Heart right ventricle (tissue), 16 donors: ENCODE measurements around the gene CCDC73. TPM values are rescaled to one million over a fixed set of nuclear protein-coding genes. Genes with fewer than 3 reads are reported as not detected.

ENCODE experiments used
- ATAC-seq, 8 donors: fragments of 200-7000 bp; cut with Tn5 transposase; one replicate each; pipeline ENCODE4 v1.9.1; 2020; ENCODE audit warnings: mild to moderate bottlenecking in 8 of 8, moderate library complexity in 8 of 8, moderate number of reproducible peaks in 1 of 8
- DNase-seq, 2 donors: peaks; one replicate each; pipeline ENCODE4 v3.0.0-alpha.2; 2020
- H3K27ac ChIP-seq, 10 donors: fragments of 200-600 bp; sonication (generic) in 2 of 10; one replicate each; pipeline versions ENCODE4 v1.5.0 to v1.8.0; 2020 to 2022; ENCODE audit warnings: mild to moderate bottlenecking in 3 of 10
- H3K27me3 ChIP-seq, 7 donors: fragments of 200-600 bp; one replicate each; pipeline ENCODE4 v1.8.0; 2021 to 2022; ENCODE audit warnings: mild to moderate bottlenecking in 2 of 7
- H3K36me3 ChIP-seq, 9 donors: fragments of 200-600 bp; sonication (generic) in 1 of 9; one replicate each; pipeline versions ENCODE4 v1.5.0 to v1.8.0; 2020 to 2022; ENCODE audit warnings: mild to moderate bottlenecking in 2 of 9
- H3K4me1 ChIP-seq, 9 donors: fragments of 200-600 bp; sonication (generic) in 1 of 9; one replicate each; pipeline versions ENCODE4 v1.5.0 to v1.8.0; 2020 to 2022; ENCODE audit warnings: mild to moderate bottlenecking in 4 of 9
- H3K4me3 ChIP-seq, 10 donors: fragments of 200-600 bp; sonication (generic) in 2 of 10; one replicate each; pipeline versions ENCODE4 v1.5.0 to v1.8.0; 2020 to 2022; ENCODE audit warnings: mild to moderate bottlenecking in 7 of 10, moderate library complexity in 2 of 10
- H3K9me3 ChIP-seq, 11 donors: fragments of 200-600 bp in 10 of 11; sonication (generic) in 2 of 11; one replicate each; pipeline versions ENCODE4 v1.5.0 to v1.8.0; 2013 to 2022; ENCODE audit warnings: mild to moderate bottlenecking in 2 of 11, control low read depth in 1 of 11, moderate library complexity in 1 of 11
- CTCF ChIP-seq, 9 donors: fragments of 200-600 bp; sonication (generic) in 2 of 9; IDR thresholded peaks; one replicate each; pipeline versions ENCODE4 v1.5.0 to v1.8.0; 2021 to 2022; ENCODE audit warnings: antibody characterized with exemption in 9 of 9, mild to moderate bottlenecking in 5 of 9, moderate library complexity in 1 of 9
- WGBS, 2 donors: extraction: QIAGEN DNeasy Blood & Tissue Kit; methylation state at CpG; one replicate each; pipeline ENCODE4 v1.1.7; 2013; ENCODE audit warnings: inconsistent platforms in 1 of 2; 5-methylcytosine and 5-hydroxymethylcytosine counted together
- intact Hi-C, 10 donors: fragments of 100-400 bp; cut with DNase I; formaldehyde crosslinking; loops; one replicate each; pipeline versions ENCODE4 v1.11.1 to v1.14.2; 2022
- polyA plus RNA-seq, 2 donors: library from polyadenylated mRNA; stranded (reverse); fragments of 200-250 nt; gene quantifications; one replicate each; pipeline ENCODE4 v1.2.3, GENCODE V29; 2013
- total RNA-seq, 10 donors: library from RNA; stranded (reverse); fragmentation: NEBNext Ultra II Directional in 3 of 10; extraction: Animal tissue kit (Norgen Biotek cat#: 25700) in 3 of 10; gene quantifications; one replicate each; pipeline versions ENCODE4 v1.2.1 to v1.2.4, GENCODE V29; 2021 to 2023
- donor health status: Arrhythmogenic right ventricular cardiomyopathy.
- donor health status: ischemic (EF 13 %, LVEDD 7.1; RV severe dilation, severe dysfunction).
- donor health status: healthy with polysubstance abuse.
- donor health status: DM: no; HTN: yes; CAD: no.
- donor health status: DM: no; HTN: no; CAD: no.
- donor health status: ischemic (EF 25% LVEDD 6.9; RV normal size, moderate dysfunction).
- donor health status: ischemic (EF 25% LVEDD 5.7; RV mildly dilated, moderate dysfunction).
- donor health status: healthy.
- donor health status: DM: yes; HTN: yes; CAD: no.
- donor health status: Ischemic cardiomyopathy.
- donor health status: ischemic (EF 35%, LVEDD 5.7; RV mildly dilated, moderate dysfunction).
- donor health status: nonischemic (EF 11% LVEDD 7.7; RV severe dilation, severe dysfunction).
- donor health status: DM: yes; HTN: yes; CAD: no.
- donor health status: PGD.
- donor health status: ischemic (EF 29% LVEDD 5.4; RV normal size, mild dysfunction).
- donor health status: nonischemic (EF 23%, LVEDD 6.1; RV moderate dilation, normal function).

CCDC73 gene
- total and polyA plus RNA-seq, 12 donors: 0.01 TPM; not detected in 11

DNA sequence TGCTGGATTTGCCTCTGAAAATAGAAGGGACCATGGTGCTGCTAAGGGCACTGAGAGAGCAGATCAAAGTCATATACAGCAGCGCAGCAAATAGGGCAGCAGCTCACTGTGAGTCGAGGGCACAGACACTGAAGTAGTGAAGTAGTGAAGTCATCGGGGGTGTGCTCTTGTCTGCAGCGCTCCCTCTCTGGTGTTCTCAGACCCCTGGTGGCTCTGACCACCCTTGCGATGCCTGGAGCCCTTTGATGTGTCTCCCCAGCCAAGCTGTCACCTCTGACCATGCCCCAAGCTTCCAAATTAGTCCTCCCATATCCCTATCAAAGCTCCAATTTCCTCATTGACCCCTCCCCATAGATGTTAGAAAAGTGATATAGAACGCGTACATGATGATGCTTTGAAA, 238.6 kb downstream of the CCDC73 start:
- no peak overlapping the region for H3K27ac ChIP-seq
- H3K27me3 ChIP-seq: no peaks in the 10 kb centered on the region
- WGBS, 2 donors: 88 to 90% methylated on average over 7 of the region's 7 CpGs
- no peak for ATAC-seq
- no peaks in the 10 kb centered on the region for H3K9me3 ChIP-seq
- no peak for TF ChIP-seq CTCF (IDR thresholded peaks at IDR 0.05)
- intact Hi-C loops: no loop called here
- DNase-seq: no peak
- H3K4me3 ChIP-seq: no peak overlapping the region
- no peaks in the 10 kb centered on the region for H3K4me1 ChIP-seq
- no peaks in the 10 kb centered on the region for H3K36me3 ChIP-seq

- H3K9me3 ChIP-seq: no peaks in the 10 kb centered on the region
- H3K4me1 ChIP-seq: no peaks in the 10 kb centered on the region
- H3K4me3 ChIP-seq: no peak overlapping the region
- no peak for TF ChIP-seq CTCF (IDR thresholded peaks at IDR 0.05)
- H3K36me3 ChIP-seq: no peaks in the 10 kb centered on the region
- no peak for DNase-seq
- peak in 1 of 8 donors; percentile 66 for ATAC-seq
- 20 to 27% methylated on average over 4 of the region's 4 CpGs for WGBS, 2 donors
- H3K27me3 ChIP-seq: no peaks in the 10 kb centered on the region
- intact Hi-C loops: no loop called here
- H3K27ac ChIP-seq: no peak overlapping the region
These were observed 239.4 kb downstream of the CCDC73 start for GRCh38 chr11:32555091-32555490.

Other genes starting within 250 kb of the CCDC73 start
- gene EIF3M, start 210.8 kb downstream of the CCDC73 start, total RNA-seq: 100 to 1,000 TPM; 128 to 250 (median 162) TPM
- gene EIF3M, start 210.8 kb downstream of the CCDC73 start, polyA plus RNA-seq: 100 to 1,000 TPM; 221 to 303 TPM
- gene PRRG4, start 35.3 kb upstream of the CCDC73 start, total RNA-seq: 1 to 10 TPM in 1 of 10 donors, under 1 TPM in 8, not detected in 1; 0.08 to 1.3 (median 0.32) TPM
- under 1 TPM; 0.14 to 0.80 TPM for gene PRRG4, start 35.3 kb upstream of the CCDC73 start, polyA plus RNA-seq
- gene QSER1, start 98.1 kb upstream of the CCDC73 start, total RNA-seq: 10 to 100 TPM; 14.2 to 23.8 (median 20.4) TPM
- gene QSER1, start 98.1 kb upstream of the CCDC73 start, polyA plus RNA-seq: 1 to 10 TPM; 2.5 to 2.7 TPM
- gene DEPDC7, start 221.2 kb upstream of the CCDC73 start, total RNA-seq: under 1 TPM in 6 of 10 donors, not detected in 4; 0.17 to 0.59 (median 0.28) TPM
- 1 to 10 TPM in 1 of 2 donors, under 1 TPM in 1; 0.30 to 1.5 TPM for gene DEPDC7, start 221.2 kb upstream of the CCDC73 start, polyA plus RNA-seq
- 1 to 10 TPM; 5.0 to 9.2 (median 6.5) TPM for gene TCP11L1, start 244.9 kb upstream of the CCDC73 start, total RNA-seq
- 1 to 10 TPM; 2.8 to 3.9 TPM for gene TCP11L1, start 244.9 kb upstream of the CCDC73 start, polyA plus RNA-seq